Inflammatory macrophage (primary cell): ENCODE data around the gene CNPY4.
"Not testable (repeated sequence)": the region's sequence is repeated elsewhere in the genome, so short reads cannot be mapped to it uniquely, and the experiment has no call there.

Experiments
- DNase-seq, 2 donors: peaks; one replicate each; pipeline ENCODE4 v3.0.0-alpha.2; 2020 to 2022

Gene CNPY4

DNA sequence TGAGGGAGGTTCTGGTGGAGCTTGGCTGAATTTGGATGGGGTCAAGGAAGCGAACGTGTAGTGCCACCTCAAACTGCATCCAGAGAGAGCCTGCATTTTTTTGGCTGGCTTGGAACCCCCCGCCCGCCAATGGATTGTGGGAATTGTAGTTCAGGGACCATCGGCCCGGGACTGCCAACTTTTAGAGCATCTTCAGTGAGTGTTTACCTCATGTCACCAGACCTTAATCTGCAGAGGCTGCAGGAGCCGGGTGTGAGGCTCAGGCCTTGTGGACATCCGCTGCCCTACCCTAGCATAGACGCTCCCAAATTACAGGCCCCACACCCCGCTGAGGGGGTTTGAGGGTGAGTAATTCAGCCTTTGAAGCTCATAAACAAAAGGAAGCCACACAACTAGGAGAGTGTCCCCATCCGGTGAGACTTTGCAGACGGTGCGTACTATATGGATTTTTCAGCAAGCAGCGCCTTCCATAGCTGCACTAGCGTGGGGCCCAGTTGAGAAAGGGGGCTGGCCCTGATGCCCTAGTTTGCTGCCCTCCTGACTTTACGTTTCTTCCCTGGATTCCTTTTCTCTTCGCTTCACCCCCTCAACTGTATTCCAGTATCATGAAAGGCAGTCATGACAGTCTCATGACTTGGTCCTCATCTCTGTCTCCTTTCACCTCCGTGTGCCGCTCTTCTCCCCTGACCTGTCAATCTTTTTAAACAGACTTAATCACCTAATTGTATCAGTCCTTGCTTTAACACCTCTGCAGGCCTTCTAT lies 717 bp downstream of the CNPY4 start:
- DNase-seq: peak in 1 of 2 donors; percentile 15

DNA sequence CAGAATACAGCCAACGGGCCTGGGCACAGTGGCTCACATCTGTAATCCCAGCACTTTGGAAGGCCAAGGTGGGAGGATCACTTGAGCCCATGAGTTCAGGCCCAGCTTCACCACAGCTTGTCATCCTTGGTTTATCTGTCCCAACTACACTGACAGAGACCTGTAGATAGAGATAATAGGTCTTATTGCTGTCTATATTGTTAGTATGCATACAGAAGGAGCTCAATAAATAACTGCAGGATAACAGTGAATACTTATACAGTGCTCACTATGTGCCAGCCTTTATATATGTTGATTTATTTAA lies 1.3 kb downstream of the CNPY4 start:
- DNase-seq: no peak

DNA sequence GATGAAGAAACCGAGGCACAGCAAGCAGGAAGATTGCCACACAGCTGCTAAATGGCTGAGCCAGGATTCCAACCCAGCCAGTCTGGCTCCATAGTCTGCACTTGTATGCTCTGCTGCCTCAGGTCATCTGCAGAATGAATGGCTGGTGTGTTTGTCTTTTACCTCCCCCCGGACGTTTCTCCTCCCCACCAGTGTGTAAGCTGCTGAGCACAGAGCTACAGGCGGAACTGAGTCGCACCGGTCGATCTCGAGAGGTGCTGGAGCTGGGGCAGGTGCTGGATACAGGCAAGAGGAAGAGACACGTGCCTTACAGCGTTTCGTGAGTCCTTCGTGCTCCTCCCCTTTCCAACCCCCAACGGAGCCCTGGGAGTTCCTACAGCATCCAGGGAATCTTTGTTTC lies 2.6 kb downstream of the CNPY4 start:
- DNase-seq: no peak

DNA sequence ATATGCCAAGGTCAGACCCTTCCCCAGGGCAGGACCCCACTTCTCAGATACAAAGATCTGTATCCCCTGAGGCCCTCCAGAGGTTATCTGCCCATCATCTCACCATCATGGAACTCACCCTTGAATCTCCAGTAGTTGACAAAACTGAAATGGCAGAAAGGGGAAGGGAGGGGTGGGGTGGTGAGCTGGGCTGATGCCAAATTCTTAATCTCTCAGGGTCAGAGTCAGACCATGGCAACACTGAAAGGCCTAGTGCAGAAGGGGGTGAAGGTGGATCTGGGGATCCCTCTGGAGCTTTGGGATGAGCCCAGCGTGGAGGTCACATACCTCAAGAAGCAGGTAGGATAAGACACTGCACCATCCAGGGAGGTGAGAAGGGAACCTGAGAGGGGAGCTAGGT lies 3.1 kb downstream of the CNPY4 start:
- DNase-seq: no peak

DNA sequence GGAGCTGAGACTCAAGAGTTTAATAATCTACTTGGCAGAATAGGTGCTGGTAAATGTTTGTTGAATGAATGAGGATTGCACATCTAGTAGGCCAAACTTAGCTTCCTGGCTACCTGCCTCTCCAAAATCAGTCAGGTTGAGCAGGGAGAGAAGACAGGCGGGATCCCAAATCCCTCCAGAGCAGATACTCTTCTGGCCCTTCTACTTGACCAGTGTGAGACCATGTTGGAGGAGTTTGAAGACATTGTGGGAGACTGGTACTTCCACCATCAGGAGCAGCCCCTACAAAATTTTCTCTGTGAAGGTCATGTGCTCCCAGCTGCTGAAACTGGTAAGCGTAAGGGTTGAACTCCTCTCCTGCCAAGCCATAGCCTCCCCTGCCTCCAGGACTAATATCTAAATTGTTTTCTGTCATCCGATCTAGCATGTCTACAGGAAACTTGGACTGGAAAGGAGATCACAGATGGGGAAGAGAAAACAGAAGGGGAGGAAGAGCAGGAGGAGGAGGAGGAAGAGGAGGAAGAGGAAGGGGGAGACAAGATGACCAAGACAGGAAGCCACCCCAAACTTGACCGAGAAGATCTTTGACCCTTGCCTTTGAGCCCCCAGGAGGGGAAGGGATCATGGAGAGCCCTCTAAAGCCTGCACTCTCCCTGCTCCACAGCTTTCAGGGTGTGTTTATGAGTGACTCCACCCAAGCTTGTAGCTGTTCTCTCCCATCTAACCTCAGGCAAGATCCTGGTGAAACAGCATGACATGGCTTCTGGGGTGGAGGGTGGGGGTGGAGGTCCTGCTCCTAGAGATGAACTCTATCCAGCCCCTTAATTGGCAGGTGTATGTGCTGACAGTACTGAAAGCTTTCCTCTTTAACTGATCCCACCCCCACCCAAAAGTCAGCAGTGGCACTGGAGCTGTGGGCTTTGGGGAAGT lies 5.1 kb downstream of the CNPY4 start:
- no peak for DNase-seq

DNA sequence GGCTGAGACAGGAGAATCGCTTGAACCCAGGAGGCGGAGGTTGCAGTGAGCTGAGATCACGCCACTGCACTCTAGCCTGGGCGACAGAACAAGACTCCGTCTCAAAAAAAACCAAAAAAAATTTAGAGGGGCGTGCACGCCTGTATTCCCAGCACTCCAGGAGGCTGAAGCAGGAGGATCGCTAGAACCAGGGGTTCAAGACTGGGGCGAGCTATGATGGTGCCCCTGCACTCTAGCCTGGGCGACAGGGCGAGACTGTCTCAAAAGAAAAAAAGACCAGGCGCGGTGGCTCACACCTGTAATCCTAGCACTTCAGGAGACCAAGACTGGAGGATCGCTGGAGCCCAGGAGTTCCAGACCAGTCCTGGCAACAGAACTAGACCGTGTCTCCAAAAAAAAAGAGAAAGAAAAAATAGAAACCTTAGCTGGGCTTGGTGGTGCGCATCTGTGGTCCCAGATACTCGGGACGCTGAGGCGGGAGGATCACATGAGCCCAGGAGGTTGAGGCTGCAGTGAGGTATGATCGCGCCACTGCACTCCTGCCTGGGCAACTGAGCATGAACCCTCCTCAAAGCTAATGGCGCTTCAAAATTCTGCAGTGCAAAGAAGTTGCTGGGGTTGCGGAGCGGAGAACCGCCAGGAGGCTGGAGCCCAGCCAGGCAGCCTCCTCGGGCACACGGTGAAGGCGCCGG lies 7.0 kb downstream of the CNPY4 start:
- DNase-seq: no peak

DNA sequence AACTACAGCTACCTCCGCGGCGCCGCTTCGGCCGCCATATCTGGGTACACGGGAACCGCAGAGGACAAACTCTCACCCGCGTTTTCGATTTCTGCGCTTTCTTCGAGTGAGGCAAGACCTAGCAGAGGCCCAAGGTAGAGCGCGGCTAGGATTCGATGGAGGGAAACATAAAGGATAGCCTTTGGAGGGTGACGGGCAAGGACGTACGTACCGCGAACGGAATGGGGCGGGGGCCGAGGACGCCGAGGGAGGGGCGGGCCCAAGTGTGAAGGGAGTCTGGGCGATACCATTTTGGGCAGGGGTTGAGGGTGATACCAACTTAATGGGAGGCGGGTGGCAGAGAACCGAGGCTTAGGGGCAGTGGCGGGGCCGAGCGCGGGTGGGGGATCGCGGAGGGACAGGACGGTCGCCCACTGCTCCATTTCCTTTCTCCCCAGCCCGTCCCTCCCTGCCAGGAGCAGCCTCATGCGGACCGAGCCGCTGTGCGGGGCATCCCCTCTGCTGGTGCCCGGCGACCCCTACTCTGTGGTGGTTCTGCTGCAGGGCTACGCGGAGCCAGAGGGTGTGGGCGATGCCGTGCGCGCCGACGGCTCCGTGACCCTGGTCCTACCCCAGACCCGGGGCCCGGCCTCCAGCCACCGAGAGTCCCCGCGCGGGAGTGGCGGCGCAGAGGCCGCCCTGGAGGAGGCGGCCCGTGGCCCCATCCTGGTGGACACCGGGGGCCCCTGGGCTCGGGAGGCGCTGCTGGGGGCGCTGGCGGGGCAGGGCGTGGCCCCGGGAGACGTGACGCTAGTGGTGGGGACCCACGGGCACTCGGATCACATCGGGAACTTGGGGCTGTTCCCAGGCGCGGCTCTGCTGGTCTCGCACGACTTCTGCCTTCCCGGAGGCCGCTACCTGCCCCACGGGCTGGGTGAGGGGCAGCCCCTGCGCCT lies 7.8 kb downstream of the CNPY4 start, which contains the start of gene MBLAC1:
MBLAC1 (plus strand) TSS at position 37 of the 935 bp plus-strand sequence; CDS start at position 466, 429 bp downstream.
- DNase-seq: peak; percentile 88 to 91

DNA sequence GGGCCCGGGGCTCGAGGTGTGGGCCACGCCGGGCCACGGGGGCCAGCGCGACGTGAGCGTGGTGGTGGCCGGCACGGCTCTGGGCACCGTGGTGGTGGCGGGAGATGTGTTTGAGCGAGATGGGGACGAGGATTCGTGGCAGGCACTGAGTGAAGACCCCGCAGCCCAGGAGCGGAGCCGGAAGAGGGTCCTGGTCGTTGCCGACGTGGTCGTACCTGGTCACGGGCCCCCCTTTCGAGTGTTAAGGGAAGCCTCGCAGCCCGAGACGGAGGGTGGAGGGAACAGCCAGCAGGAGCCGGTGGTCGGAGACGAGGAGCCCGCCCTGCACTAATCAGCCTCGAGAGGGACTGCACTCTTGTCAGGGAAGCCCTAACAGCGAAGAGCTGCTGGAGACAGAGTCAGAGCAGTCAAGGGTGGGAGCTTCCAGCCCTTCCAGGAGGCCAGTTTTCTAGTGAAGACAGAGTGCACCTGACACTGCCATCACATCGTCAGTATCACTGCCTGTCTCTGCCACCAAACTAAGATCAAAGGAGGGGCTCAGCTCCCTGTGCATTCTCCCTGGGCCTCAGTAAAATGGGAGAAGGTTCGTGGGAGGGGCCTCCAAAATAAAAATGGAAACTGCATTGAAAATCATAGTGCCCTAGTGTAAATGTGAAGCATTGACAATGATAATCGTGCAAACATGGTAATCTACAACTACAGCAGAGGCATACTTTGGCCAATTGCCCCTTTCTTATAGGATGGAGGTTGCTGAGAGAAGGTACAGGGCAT lies 8.6 kb downstream of the CNPY4 start:
- no peak for DNase-seq

DNA sequence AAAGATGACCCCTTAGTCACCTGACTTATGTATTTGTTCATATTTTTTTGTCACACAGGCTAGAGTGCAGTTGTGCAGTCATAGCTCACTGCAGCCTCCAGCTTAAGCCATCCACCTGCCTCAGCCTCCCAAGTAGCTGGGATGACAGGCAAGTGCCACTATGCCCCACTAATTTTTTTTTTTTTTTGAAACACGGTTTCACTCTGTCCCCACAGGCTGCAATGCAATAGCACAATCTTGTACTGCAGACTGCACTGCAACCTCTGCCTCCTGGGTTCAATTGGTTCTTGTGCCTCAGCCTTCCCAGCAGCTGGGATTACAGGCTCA lies 9.2 kb downstream of the CNPY4 start:
- no peak for DNase-seq

DNA sequence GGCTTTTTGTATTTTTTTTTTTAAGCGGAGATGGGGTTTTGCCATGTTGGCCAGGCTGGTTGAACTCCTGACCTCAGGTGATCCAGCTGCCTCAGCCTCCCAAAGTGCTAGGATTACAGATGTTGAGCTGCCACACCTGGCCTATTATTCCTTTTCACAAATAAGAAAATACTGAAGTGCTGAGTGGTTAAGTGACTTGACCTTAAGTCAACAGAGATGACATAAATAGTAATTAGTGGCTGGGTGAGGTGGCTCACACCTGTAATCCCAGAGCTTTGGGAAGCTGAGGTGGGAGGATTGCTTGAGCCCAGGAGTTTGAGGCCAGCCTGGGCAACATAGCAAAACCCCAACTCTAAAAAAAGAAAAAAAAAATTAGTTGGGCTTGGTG lies 10.8 kb downstream of the CNPY4 start:
- DNase-seq: not testable (repeated sequence)

DNA sequence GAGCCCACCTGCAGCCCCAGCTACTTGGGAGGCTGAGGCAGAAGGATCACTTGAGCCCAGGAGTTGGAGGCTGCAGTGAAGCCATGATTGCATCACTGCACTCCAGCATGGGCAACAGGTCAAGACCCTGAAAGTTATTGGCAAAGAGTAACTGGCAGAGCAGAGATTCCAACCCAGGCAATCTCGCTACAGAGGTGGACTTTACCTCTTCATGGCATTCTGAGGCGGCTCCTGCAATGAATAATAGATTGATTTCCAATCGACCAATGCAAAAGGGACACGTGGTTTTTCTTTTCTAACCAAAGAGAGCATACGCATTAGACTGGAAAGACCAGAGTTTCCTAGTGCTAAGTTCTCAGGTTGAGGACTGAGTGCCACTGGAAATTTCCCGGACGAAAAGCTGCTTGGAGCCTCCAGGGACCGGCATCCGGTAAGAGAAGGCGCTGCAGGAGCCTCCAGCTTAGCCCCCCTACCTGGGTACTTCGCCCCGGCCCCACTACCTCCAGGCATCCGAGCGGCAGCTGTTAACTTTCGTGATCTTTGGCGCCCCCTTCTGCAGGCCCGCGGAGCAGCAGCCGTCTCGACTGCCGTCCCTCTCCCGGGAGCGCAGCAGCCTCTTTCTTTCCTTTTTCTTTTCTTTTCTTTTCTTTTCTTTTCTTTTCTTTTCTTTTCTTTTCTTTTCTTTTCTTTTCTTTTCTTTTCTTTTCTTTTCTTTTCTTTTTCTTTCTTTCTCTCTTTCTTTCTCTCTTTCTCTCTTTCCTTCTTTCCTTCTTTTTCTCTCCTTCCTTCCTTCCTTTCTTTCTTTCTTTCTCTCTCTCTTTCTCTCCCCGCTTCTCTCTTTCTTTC lies 11.4 kb downstream of the CNPY4 start:
- DNase-seq: peak; percentile 56 to 63

DNA sequence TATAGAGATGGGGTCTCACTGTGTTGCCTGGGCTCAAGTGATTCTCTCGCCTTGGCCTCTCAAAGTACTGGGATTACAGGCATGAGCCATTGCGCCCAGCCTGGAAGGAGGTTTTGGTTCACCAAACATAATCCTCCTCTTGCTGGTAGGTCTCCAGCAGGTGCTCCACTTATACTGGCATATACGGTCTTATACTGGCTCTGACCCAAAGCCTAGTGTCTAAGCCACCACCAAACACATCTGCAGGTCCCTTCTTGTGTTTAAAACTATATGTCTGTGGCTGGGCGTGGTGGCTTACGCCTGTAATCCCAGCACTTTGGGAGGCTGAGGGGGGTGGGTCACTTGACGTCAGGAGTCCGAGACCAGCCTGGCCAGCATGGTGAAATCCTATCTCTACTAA lies 12.7 kb downstream of the CNPY4 start:
- no peak for DNase-seq

DNA sequence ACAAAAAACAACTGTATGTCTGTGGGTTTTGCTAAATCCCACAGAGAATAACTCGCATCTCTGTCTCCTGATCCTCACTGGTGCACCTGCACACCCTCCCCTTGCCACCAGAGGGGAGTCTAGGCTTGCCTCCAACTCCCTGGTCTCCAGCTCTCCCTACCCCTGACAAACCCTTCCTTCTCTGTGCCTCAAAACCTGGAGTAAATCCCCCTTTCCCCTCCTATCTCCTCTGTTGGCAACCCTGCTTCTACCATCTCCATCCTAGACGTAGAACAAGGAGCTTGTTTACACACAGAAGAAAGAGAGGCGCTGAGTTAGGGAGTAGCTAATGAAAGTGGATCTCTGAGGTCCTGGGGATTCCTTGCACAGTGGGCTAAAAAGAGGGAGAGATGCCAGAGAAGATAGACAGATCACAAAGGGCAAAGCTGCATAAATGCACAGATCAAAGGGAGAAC lies 13.3 kb downstream of the CNPY4 start:
- DNase-seq: peak; percentile 66 to 75

DNA sequence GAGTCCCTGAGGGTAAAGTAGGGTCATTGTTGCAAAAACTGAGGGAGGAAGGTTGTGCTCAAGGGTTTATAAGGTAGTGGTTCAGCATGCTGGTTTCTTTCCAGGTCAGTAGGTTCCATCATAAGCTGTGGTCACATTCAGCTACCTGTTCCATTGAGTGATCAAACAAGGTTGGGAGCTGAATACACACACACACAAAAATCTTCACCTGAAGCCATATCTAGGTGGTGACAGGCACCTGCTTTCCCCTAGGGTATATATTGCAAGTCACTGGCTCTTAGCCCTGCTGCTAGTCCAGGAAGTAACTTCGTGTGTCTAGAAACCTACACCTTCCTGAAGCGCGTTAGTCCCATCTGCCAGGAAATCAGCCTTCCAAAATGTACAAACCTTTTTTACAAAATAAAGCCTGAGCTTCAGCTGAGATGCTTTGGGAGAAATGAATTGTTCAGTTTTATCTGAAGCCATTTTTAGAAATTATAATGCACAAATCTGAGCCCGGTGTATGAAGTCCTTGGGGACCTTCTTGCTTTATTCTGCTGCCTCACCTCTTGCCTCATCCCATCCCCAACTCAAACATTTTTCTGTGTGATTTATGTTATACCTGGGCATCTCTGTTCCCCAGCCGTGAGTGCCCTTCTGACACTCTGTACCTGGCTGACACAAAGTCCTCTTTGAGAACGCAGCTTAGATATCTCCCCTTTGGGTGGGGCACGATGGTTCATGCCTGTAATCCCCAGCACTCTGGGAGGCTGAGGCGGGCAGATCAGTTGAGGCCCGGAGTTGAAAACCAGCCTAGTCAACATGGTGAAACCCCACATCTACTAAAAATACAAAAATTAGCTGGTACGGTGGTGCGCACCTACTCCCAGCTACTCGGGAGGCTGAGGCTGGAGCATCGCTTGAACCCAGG lies 18.7 kb downstream of the CNPY4 start:
- no peak for DNase-seq

DNA sequence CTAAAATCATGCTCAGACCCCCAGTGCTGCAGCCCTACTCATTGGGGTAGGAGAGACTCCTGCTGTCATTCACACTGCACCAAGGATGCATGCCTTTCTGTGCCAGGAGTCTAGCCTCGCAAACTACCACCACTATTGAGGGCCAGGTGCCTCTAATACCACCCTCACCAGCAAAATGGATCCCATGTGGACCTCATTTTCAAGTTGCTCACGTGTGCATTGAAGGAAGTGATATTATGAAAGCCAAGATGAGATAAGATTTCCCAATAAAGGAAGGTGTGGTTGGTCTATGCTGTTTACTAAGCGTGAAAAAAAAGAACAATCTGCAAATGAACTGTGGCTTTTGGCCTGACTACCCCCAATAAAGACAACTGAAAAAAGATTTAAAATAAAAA lies 22.1 kb downstream of the CNPY4 start:
- peak; percentile 20 to 34 for DNase-seq

DNA sequence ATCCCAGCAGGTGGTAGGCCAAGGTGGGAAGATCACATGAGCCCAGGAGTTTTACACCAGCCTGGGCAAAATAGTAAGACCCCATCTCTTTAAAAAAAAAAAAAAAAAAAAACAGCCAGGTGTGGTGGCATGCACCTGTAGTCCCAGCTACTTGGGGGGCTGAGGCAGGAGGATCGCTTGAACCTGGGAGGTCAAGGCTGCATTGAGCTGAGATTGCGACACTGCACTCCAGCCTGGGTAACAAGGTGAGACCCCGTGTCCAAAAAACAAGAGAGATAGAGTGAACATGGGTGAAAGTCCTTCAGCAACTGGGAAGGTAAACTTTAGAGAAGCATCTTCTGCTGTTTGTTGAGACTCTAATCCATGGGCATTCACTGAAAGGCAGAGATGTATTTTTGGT lies 23.0 kb downstream of the CNPY4 start:
- no peak for DNase-seq

DNA sequence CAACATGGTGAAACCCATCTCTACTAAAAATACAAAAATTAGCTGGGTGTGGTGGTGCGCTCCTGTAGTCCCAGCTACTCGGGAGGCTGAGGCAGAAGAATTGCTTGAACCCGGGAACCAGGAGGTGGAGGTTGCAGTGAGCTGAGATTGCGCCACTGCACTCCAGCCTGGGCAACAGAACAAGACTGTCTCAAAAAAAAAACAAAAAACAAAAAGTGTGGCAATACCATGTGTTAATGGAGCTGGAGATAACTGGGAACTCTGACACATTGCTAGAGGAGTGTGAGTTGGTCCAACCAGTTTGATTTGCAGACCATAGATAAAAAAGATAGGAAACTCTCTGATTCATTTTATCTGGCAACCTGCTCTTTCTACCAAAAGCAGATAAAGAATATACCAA lies 26.9 kb downstream of the CNPY4 start:
- DNase-seq: peak in 1 of 2 donors; percentile 35

DNA sequence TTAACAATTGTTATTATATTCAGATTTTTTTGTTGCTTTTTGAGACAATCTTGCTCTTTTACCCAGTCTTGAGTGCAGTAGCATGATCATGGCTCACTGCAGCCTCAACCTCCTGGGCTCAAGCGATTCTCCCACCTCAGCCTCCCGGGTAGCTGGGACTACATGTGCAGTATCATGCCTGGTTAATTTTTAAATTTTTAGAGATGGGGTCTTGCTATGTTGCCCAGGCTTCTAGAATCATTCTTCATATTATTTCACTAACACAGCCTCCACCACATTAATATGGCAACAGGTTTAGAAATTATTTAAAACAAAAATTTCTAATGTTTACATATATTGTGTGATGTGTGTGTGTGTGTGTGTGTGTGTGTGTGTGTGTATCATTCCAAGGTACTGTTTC lies 27.8 kb downstream of the CNPY4 start:
- DNase-seq: no peak

DNA sequence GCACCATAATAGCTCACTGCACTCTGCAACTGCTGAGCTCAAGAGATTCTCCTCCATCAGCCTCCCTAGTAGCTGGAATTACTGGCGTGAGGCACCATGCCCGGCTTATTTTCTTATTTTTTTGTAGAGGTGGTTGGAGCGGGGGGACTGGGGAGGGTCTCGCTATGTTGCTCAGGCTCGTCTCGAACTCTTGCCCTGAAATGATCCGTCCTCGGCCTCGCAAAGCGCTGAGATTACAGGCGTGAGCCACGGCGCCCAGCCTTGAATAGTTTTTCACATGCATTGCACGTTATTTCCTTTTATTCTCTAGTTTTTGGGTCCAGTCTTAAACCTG lies 28.8 kb downstream of the CNPY4 start:
- DNase-seq: no peak
